Fibroblast of skin of left quadriceps (primary cell): ENCODE measurements around the gene HSD17B10.
A peak's percentile ranks its signal among the peaks of the same experiment; 100 is the strongest.
"Not testable (repeated sequence)": the region's sequence is repeated elsewhere in the genome, so short reads cannot be mapped to it uniquely, and the experiment has no call there.

Source experiments
- DNase-seq, 2 experiments: peaks; one replicate each; pipeline ENCODE4 v3.0.0-alpha.2; 2013; ENCODE audit warnings: low read depth in 2 of 2

Gene HSD17B10

DNA sequence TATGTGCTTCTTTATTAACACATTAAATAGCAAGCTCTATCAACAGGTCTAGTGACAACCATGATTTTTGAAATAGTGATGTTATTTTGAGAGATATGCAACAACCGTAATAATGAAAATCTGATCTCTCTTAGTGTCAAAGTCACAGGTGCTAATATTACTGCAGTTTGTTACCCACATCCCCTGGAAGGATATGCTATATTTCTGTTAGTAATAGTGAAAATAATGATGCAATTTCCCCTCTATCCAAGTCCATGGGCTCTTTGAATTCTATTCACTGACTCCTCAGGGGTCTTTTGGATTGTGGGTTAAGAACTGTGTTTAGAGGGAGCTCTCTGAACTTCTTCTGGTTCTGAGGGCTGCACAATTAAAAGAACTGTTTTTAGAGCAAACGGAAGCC lies 3.0 kb upstream of the HSD17B10 start:
- no peak for DNase-seq

- DNase-seq, result no peak
These were observed 1.8 kb upstream of the HSD17B10 start for GRCh38 chrX:53435997-53436396.

- no peak for DNase-seq
These were observed 3.9 kb downstream of the HSD17B10 start for GRCh38 chrX:53430231-53430630.

DNA sequence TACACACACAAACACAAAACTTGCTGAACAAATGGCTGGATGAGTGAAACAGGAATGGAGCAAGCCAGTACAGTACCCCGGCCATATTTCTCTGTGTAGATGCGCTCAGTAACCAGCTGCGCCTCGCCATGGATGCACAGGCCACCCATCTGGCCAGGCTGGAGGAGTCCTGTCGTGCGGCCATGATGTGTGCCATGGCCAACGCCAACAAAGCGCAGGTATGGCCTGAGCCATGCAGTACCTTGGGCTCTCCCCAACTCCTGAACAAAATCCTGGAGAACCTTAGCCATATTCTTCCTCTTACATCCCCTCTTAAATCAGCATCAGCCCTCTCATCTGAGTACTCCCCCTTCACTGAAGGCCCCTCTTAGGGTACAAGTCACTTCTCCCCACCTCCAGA lies 4.4 kb downstream of the HSD17B10 start:
- no peak for DNase-seq

GRCh38 chrX:53422861-53423306 lies 11.3 kb downstream of the HSD17B10 start, which contains the start of gene RIBC1:
RIBC1 (plus strand) TSS chrX:53422873; CDS start chrX:53426277, 3,404 bp downstream.
- no peak for DNase-seq

- peak; percentile 87 to 89 for DNase-seq
These were observed 11.9 kb downstream of the HSD17B10 start, which contains the start of gene SMC1A for GRCh38 chrX:53422086-53422860. SMC1A (minus strand) TSS chrX:53422654; CDS start chrX:53422600, 54 bp downstream.

DNA sequence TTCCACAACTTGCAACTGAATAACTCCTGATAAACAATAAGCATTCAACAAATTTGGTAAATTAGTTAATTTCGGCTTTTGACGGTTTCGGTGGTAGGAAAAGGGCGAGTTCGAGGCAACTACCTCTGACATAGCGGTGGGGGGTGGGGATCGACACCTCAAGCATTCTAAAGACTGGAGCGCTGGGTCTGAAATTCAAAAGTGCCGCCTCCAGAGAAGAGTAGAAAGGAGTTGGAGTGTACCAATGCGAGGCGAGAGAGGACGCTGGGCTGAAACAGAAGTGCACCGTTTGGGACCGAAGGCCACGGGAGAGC lies 12.4 kb downstream of the HSD17B10 start:
- DNase-seq, result peak in 1 of 2 experiments; percentile 7

GRCh38 chrX:53421125-53421524 lies 13.0 kb downstream of the HSD17B10 start:
- DNase-seq, result no peak

DNA sequence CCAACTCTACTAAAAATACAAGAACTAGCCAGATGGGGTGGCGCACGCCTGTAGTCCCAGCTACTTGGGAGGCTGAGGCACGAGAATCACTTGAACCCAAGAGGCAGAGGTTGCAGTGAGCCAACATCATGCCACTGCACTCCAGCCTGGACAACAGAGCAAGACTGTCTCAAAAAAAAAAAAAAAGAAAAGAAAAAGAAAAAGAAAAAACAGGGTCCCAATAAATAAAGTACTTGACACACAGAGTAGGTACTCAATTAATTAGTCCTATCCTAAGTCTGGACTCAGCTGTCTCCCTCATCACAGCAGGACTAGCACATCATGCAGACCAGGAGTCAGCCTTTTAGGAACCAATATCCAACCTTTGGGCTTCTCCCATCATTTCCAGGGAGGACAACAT lies 13.8 kb downstream of the HSD17B10 start:
- DNase-seq, result not testable (repeated sequence)

GRCh38 chrX:53412446-53412845 lies 21.7 kb downstream of the HSD17B10 start:
- DNase-seq, result no peak

DNA sequence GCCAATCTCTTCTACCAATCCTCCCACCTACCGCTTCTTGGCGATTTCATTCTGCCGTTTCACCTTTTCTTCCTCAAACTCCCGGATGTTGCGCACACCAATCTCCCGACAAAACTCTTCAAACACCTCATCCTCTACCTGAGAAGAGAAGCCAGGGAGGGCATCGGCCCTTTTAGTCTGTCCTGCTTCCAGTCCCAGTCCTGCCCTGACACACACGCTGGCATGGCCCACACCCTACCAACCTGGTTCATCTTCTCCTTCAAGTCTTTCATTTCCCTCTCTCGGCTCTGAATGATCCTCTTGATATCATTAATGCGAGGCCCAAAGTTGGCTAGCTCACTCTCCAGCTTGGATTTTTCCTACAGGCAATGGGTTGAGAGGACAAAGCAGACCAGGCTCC lies 30.6 kb downstream of the HSD17B10 start:
- DNase-seq, result no peak

DNA sequence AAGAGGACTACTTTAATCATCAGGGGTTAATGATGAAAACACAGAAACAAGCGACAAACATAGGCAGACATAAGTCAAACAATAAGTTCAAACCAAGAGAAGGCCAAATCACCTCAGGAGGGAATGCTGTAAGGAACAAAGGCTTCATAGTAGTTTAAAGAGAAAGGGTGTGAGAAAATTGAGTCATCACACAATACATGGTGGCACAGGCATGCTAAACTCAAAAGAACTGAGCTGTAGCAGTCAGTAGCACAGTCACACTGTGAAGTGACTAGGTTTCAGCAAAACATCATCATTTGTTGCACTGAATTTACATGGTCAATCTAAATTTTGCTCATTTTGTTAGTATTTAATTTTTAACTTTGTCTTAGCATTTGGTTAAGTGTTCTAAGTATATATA lies 36.0 kb downstream of the HSD17B10 start:
- no peak for DNase-seq

- DNase-seq, result no peak
These were observed 38.4 kb downstream of the HSD17B10 start for GRCh38 chrX:53395605-53396298.

DNA sequence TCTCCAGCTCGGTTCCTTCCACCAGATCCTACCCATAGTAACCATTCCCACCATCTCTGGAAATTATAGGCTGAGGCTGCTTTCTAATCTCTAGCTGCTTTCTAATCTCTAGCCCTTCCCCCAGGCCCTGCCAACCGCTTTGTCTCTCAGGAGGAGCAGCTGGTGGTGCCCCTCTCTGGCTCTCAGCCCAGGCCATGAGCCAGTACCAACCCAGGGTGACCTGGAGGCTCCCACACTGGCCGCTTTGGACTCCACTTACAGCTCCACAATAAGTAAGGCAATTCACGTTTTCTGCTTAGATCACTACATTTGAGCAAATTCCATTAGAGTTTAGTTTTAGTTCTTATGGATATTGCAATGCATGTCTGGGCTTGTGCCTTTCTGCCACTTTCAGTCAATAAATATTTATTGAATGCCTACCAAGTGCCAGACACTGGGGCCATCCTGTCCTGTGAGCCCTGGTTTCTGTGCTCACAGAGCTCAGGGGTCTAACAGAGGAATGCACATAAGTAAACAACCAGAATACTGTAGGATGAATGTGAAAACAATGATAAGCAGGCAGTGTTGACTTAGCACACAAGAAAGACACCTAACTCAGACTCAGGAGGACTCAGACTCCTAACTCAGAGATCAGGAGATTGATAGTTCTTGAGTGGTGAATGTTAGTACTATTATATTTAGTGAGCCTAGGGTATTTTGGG lies 50.6 kb downstream of the HSD17B10 start:
- no peak for DNase-seq
